Effector memory CD8-positive, alpha-beta T cell (primary cell): ENCODE measurements around the gene OLAH.
"Not testable (repeated sequence)": the region's sequence is repeated elsewhere in the genome, so short reads cannot be mapped to it uniquely, and the experiment has no call there.

Experiments used
- ATAC-seq: fragments of 150-1000 bp; cut with Tn5 transposase; replicated peaks from 2 replicates; pipeline ENCODE4 v1.10.0; 2021; ENCODE audit warnings: mild to moderate bottlenecking, moderate library complexity
- DNase-seq, 3 experiments: peaks; one replicate each; pipeline ENCODE4 v3.0.0; 2021
- H3K27ac Mint-ChIP-seq, 2 donors: one replicate each; pipeline ENCODE4 v1.8.0; 2022; ENCODE audit warnings: mild to moderate bottlenecking in 2 of 2, mixed read lengths in 2 of 2, moderate library complexity in 2 of 2
- H3K27me3 Mint-ChIP-seq, 2 donors: one replicate each; pipeline ENCODE4 v1.8.0; 2022; ENCODE audit warnings: mixed read lengths in 2 of 2
- H3K36me3 Mint-ChIP-seq: one replicate; pipeline ENCODE4 v1.8.0; 2022; ENCODE audit warnings: mild to moderate bottlenecking, moderate library complexity, mixed read lengths; ENCODE audit not compliant: insufficient read depth
- H3K4me1 Mint-ChIP-seq, 2 donors: one replicate each; pipeline ENCODE4 v1.8.0; 2022; ENCODE audit warnings: low read depth in 2 of 2, mixed read lengths in 2 of 2
- H3K4me3 Mint-ChIP-seq, 2 donors: one replicate each; pipeline ENCODE4 v1.8.0; 2022; ENCODE audit warnings: mild to moderate bottlenecking in 2 of 2, mixed read lengths in 2 of 2, moderate library complexity in 2 of 2
- H3K9me3 Mint-ChIP-seq, 2 donors: one replicate each; pipeline ENCODE4 v1.8.0; 2022; ENCODE audit warnings: mixed read lengths in 2 of 2
- total RNA-seq, 9 experiments: gene quantifications; one replicate each; lab custom pipeline; 2026; lab: John Stamatoyannopoulos, UW

OLAH gene
- total RNA-seq, result 0 to 0.06 (median 0) reads per million in 9 experiments

DNA sequence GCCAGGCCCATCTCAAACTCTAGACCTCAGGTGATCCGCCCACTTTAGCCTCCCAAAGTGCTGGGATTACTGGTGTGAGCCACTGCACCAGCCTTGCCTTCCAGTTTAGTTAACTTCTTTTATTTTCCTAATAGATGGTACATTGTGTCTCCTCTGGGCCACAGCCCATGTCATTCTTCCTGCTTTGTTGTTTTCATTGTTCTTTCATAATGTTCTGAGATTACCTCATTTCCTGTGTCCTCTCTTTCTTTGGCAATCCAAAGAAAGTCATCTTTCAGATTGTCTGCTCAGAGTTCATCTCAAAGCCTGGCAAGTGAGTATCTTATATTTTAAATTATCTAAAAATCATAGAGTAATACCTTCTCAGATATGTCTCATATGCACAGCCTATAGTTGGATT is at the start of gene OLAH:
TSS of gene OLAH (plus strand) at position 270 of the 400 bp plus-strand sequence. CDS start 3,346 bp downstream, outside the sequence.
- Mint-ChIP-seq H3K4me3 (no peak within 1 kb of the TSS), H3K9me3 (no peaks in the 10 kb centered on the region), H3K27me3 (peaks cover 6 to 9% of the 10 kb centered on the region in 2 donors), H3K36me3 (no peaks in the 10 kb centered on the region), H3K27ac (no peak within 1 kb of the TSS), H3K4me1 (no peaks in the 10 kb centered on the region)
- ATAC-seq (no peak), DNase-seq (no peak)

DNA sequence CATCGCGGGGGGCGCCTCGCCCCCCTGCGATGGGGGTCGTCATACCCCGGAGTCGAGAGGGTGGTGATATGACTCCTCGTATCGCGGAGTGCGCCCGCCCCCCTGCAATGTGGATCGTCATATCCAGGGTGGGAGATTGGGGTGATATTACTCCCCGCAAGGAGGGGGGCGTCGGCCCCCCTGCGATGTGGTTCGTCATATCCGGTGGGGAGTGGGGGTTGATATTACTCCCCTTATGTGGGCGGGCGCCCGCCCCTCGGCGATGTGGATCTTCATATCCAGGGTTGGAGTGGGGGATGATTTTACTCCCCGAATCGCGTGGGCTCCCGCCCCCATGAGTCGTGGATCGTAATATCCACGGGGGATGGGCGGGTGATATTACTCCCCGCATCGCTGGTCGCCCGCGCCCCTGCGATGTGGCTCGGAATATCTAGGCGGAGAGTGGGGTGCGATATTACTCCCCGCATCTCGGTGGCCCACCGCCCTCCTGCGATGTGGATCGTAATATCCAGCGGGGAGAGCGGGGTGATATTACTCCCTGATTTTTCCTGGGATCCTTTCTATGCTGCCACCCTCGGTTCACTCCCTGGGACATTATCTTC is 47.7 kb upstream of the OLAH start:
- Mint-ChIP-seq H3K4me3 (no peak overlapping the region), H3K27me3 (peaks cover 9 to 43% of the 10 kb centered on the region in 2 donors), H3K36me3 (no peaks in the 10 kb centered on the region), H3K4me1 (peaks cover 0 to 8% of the 10 kb centered on the region in 2 donors), H3K9me3 (no peaks in the 10 kb centered on the region), H3K27ac (no peak overlapping the region)
- DNase-seq (no peak), ATAC-seq (no peak)

DNA sequence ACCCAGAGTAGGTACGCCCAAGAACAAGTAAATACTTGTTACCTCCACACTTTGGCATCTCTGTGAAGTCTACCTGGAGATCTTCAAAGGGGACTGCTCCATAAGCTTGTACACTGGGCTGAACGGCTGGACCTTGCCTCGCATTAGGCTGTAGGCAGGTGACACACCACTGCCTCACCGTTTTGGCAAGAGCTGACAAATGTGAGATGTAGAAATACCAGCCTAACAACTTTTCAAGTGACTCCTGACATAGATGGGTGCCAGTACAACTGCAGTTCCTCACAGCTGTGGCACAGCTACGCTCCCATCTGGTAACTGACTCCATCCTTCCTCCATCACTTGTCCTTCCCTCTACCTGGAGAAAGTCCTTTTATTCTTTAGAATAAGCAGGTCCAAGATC is 30.2 kb upstream of the OLAH start:
- DNase-seq, H3K27ac Mint-ChIP-seq, H3K9me3 Mint-ChIP-seq, H3K36me3 Mint-ChIP-seq, H3K4me3 Mint-ChIP-seq, H3K4me1 Mint-ChIP-seq, ATAC-seq: not testable (repeated sequence)
- H3K27me3 Mint-ChIP-seq, result peaks cover 14 to 15% of the 10 kb centered on the region in 2 donors

DNA sequence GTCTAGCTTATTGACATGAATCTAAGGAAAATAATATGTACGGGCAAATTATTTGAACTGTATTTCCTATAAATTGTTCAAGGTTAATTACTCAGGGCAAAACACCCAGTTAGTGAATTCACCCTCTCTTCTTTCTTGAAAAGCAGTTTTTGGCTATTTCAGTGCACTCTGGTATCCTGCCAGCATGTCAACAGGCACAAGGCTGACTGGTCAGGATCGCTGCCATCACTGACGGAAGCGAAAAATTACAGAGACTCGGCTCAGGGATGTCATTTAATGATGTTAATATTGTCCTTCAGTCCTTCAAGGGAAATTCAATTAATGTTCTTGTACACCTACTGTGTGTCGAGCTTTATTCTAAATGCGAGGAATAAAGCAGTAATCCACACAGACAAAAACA is 28.3 kb upstream of the OLAH start:
- DNase-seq (no peak), ATAC-seq (no peak)
- no peak overlapping the region for H3K27ac Mint-ChIP-seq
- no peaks in the 10 kb centered on the region for H3K9me3 Mint-ChIP-seq
- no peaks in the 10 kb centered on the region for H3K36me3 Mint-ChIP-seq
- no peak overlapping the region for H3K4me3 Mint-ChIP-seq
- H3K27me3 Mint-ChIP-seq, result peaks cover 14 to 15% of the 10 kb centered on the region in 2 donors
- no peaks in the 10 kb centered on the region for H3K4me1 Mint-ChIP-seq

DNA sequence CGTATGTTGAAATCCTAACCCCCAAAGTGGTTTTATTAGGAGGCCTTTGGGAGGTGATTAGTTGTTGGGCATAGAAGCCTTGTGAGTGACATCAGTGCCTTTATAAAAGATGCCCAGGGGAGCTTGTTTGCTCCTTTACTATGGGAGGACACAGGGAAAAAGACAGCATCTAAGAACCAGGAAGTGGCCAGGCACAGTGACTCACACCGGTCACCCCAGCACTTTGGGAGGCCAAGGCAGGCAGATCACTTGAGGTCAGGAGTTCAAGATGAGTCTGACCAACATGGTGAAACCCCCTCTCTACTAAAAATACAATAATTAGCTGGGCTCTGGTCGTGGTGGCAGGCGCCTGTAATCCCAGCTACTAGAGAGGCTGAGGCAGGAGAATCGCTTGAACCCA is 22.8 kb upstream of the OLAH start:
- not testable (repeated sequence) for ATAC-seq, H3K9me3 Mint-ChIP-seq, H3K27me3 Mint-ChIP-seq

DNA sequence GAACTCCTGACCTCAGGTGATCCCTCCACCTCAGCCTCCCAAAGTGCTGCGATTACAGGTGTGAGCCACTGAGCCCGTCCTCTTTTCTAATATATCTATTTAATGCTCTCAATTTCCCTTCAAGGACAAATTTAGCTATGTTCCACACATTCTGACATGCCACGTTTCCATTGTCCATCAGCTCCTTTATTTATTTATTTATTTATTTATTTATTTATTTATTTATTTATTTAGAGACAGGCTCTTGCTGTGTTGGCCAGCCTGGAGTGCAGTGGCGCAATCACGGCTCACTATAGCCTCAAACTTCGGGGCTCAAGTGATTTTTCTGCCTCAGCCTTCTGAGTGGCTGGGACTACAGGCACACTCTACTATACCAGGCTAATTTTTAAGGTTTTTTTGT is 20.7 kb upstream of the OLAH start:
- H3K27me3 Mint-ChIP-seq, result peaks cover 0 to 15% of the 10 kb centered on the region in 2 donors
- not testable (repeated sequence) for DNase-seq, H3K36me3 Mint-ChIP-seq, ATAC-seq, H3K9me3 Mint-ChIP-seq, H3K27ac Mint-ChIP-seq, H3K4me1 Mint-ChIP-seq, H3K4me3 Mint-ChIP-seq

More for the DNA sequence above, 22.8 kb upstream of the OLAH start:
- not testable (repeated sequence) for H3K4me3 Mint-ChIP-seq, H3K36me3 Mint-ChIP-seq, DNase-seq, H3K27ac Mint-ChIP-seq, H3K4me1 Mint-ChIP-seq

DNA sequence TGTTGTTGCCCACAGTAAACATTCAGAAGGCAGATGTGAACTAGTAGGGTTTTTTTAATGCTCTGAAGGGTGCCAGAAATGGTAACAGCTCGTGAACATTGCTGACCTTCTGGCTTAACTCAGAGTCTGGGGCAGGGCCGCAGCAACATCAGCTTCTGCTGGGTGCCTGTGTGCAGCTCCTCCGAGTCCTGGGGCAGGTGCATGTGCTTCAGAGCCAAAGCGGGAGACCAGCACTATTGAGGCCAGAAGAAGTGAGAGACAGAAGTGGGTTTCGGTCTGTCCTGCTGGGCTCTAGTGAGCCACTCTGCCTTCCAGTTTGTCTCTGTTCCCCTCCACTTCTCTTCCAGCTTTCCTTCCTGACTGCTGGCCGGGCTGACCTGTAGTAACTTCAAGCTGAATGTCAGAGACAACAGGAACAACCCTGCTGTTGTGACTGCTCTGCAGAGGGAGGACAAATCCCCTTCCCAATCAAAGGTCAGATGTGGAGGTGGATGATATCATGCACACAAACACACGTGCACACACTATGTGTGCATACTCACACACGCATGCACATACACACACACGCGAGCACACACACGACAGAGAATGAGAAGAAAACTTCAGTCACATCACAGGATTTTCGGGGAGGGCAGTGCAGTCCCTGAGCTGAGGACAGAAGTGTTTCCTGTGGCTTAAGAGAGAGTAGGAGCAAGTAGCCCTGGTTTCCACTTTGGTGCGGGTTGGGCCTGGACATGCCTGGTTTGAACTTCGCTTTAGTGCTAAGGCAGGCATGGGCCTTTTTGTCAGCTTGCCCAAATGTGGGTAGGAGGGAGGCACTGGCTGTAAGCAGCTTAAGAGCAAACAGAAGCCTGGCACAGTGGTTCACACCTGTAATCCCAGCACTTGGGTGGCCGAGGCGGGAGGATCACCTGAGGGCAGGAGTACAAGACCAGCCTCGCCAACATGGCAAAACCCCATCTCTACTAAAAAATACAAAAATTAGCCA is 19.4 kb upstream of the OLAH start:
- H3K27ac Mint-ChIP-seq, H3K4me3 Mint-ChIP-seq, H3K36me3 Mint-ChIP-seq, H3K4me1 Mint-ChIP-seq, H3K9me3 Mint-ChIP-seq, ATAC-seq, DNase-seq: not testable (repeated sequence)
- H3K27me3 Mint-ChIP-seq, result peaks cover 0 to 15% of the 10 kb centered on the region in 2 donors

DNA sequence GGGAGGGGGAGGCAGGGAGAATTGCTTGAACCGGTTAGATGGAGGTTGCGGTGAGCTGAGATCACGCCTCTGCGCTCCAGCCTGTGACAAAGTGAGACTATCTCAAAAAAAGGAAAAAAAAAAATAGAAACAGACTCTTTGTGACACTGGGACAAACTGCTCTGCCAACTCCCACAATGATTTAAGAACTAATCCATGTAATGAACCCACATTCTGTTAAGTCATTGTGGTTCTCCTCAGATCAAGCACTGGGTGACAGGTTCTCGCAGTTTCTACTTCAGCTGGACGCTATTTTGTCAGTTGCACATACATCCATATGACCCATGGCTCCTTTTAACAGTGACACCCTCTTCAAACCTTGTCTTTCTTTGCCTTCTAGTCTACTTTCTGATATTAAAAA is 18.7 kb upstream of the OLAH start:
- H3K36me3 Mint-ChIP-seq, ATAC-seq, H3K4me3 Mint-ChIP-seq, DNase-seq, H3K4me1 Mint-ChIP-seq, H3K27ac Mint-ChIP-seq, H3K9me3 Mint-ChIP-seq: not testable (repeated sequence)
- peaks cover 4 to 15% of the 10 kb centered on the region in 2 donors for H3K27me3 Mint-ChIP-seq

DNA sequence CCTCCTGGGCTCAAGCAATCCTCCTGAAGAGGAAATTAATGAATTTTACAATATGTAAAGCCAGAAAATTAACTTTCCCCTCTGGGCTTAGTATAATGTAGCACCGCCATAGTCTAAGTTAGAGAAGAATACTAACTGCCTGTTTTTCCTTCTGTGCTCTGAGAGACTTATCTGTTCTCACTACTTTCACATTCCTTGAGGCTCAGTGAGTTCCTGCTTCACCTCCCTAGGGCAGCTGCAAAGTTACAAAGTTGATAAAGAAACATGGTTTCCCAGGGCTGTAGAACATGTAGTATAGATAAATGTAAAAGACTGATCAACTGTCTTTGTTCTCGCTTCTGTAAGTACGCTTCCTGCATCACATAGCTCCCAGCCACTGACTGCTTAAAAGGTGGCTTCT is 16.0 kb upstream of the OLAH start:
- peaks cover 5 to 15% of the 10 kb centered on the region in 2 donors for H3K27me3 Mint-ChIP-seq
- no peak for DNase-seq
- no peak for ATAC-seq
- no peaks in the 10 kb centered on the region for H3K9me3 Mint-ChIP-seq
- peaks cover 3% of the 10 kb centered on the region for H3K36me3 Mint-ChIP-seq
- peaks cover 0 to 3% of the 10 kb centered on the region in 2 donors for H3K4me1 Mint-ChIP-seq
- H3K4me3 Mint-ChIP-seq, result no peak overlapping the region
- H3K27ac Mint-ChIP-seq, result no peak overlapping the region

DNA sequence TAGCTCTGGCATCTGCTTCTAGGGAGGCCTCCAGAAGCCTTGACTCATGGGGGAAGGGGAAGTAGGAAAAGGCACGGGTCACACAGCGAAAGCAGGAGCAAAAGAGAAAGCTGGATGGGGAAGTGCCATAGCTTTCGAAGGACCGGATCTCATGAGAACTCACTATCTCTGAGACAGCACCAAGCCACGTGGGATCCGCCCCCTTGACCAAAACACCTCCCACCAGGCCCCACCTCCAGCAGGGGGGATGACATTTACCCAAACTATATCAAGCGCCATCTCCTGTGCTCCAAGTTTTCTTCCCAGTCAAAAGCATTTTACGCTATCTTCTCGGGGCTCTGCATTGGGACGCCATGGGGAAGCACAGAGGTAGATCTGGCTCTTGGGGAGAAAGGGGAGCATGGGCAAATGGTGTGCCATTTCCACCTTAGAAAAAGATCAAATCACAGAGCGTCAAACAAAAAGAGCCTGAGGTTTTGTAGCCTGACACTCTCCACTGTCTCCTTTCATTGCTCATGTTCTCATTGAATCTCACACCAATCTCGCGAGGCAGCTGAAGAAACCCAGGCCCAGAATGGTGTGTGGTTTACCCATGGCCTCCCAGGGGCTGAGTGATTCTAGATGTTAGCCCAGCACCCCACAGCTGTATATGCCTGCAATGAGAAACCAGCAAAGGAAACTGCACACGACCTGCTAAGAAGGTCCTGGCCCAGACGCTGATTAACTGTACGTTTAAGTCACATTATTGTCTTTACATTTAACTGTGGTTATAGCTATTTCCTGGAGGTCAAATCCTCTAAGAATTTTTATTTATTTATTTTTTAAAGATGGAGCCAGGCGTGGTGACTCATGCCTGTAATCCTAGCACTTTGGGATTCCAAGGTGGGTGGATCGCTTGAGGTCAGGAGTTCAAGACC is 8.1 kb upstream of the OLAH start:
- Mint-ChIP-seq H3K27ac (no peak overlapping the region), H3K9me3 (no peaks in the 10 kb centered on the region), H3K36me3 (peaks cover 3% of the 10 kb centered on the region), H3K27me3 (peaks cover 0 to 17% of the 10 kb centered on the region in 2 donors), H3K4me3 (no peak overlapping the region), H3K4me1 (peaks cover 0 to 7% of the 10 kb centered on the region in 2 donors)
- DNase-seq (no peak), ATAC-seq (no peak)

DNA sequence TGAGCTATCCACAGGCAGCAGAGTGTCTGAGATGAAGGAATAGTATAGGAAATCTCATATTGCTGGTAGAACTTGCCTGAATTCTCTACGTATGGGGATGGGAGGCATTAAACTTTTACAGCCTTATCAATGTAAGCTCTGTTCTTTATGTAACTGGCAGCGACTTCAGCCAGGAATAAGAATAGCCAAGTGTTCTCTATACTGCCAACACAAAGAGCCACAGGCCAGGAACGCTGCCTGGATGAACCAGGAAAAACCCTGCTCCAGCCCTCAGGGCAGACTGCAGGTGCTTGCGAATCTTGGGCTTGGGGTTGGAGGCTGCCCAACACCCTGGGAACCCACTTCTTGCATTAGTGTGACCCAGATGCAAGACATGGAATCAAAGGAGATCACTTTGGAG is 6.1 kb upstream of the OLAH start:
- Mint-ChIP-seq H3K27me3 (peaks cover 0 to 17% of the 10 kb centered on the region in 2 donors), H3K4me1 (peaks cover 0 to 7% of the 10 kb centered on the region in 2 donors), H3K4me3 (no peak overlapping the region), H3K27ac (no peak overlapping the region), H3K36me3 (no peaks in the 10 kb centered on the region), H3K9me3 (no peaks in the 10 kb centered on the region)
- DNase-seq, result no peak
- no peak for ATAC-seq

DNA sequence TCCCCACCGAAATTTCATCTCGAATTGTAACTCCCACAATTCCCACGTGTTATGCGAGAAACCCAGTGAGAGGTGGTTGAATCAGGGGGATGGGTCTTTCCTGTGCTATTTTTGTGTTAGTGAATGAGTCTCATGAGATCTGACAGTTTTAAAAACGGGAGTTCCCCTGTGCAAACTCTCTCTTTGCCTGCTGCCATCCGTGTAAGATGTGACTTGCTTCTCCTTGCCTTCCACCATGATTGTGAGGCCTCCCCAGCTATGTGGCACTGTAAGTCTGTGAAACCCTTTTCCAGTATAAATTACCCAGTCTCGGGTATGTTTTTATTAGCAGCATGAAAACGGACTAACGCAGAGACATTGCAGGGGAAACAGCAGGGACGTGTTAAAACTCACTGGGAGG is 5.3 kb upstream of the OLAH start:
- Mint-ChIP-seq H3K4me1 (peaks cover 0 to 7% of the 10 kb centered on the region in 2 donors), H3K27me3 (peaks cover 0 to 17% of the 10 kb centered on the region in 2 donors)

DNA sequence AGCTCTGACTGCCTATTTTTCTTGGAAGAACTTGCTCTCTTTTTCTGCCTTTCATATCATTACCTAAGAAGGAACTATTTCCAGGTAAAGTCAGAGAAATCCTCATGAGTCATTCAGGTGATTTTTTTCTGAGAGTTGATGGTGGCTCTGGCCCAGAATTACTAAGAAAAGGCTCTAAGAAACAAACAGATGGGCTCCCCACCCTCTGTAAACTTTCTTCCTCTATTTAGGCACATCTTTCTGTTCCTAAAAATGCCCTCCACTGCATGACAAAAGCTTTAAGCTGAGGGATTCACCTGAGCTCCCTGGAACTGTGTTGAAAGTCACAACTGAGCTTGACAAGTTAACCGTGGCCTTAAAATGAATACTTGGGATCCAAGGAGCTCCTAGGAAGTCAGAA is 1.6 kb downstream of the OLAH start:
- no peak for ATAC-seq

More for the DNA sequence above, 5.3 kb upstream of the OLAH start:
- no peaks in the 10 kb centered on the region for H3K36me3 Mint-ChIP-seq
- no peaks in the 10 kb centered on the region for H3K9me3 Mint-ChIP-seq
- ATAC-seq, result no peak
- no peak overlapping the region for H3K27ac Mint-ChIP-seq
- DNase-seq, result no peak
- no peak overlapping the region for H3K4me3 Mint-ChIP-seq

More for the DNA sequence above, 1.6 kb downstream of the OLAH start:
- Mint-ChIP-seq H3K36me3 (no peaks in the 10 kb centered on the region), H3K27ac (no peak overlapping the region), H3K9me3 (no peaks in the 10 kb centered on the region), H3K4me3 (no peak overlapping the region), H3K4me1 (no peaks in the 10 kb centered on the region), H3K27me3 (peaks cover 6 to 9% of the 10 kb centered on the region in 2 donors)
- DNase-seq, result no peak
